Osteoblast (primary cell): ENCODE measurements around the gene CRADD. TPM values are rescaled to one million over a fixed set of nuclear protein-coding genes. Genes with fewer than 3 reads are reported as not detected.
A peak's percentile ranks its signal among the peaks of the same experiment; 100 is the strongest.

ENCODE experiments used
- DNase-seq: peaks from one replicate; pipeline ENCODE4 v3.0.0; 2011; ENCODE audit warnings: low spot score, mixed read lengths; ENCODE audit not compliant: insufficient read length; ENCODE audit errors: missing footprints
- H2AFZ ChIP-seq: 2 replicates; pipeline ENCODE4 v1.6.0; 2011; ENCODE audit warnings: mild to moderate bottlenecking, low read length
- H3K27ac ChIP-seq: 2 replicates; pipeline ENCODE4 v1.5.1; 2011; ENCODE audit warnings: mild to moderate bottlenecking, low read depth, low read length, moderate library complexity
- H3K27me3 ChIP-seq: 2 replicates; pipeline ENCODE4 v1.6.0; 2012; ENCODE audit warnings: mild to moderate bottlenecking, control low read depth, inconsistent platforms, low read length, moderate library complexity; ENCODE audit not compliant: insufficient read depth
- H3K36me3 ChIP-seq: 2 replicates; pipeline ENCODE4 v1.5.1; 2011; ENCODE audit warnings: mild to moderate bottlenecking, low read length, control low read depth, moderate library complexity; ENCODE audit not compliant: insufficient read depth
- H3K4me1 ChIP-seq: 2 replicates; pipeline ENCODE4 v1.5.1; 2011; ENCODE audit warnings: mild to moderate bottlenecking, low read length, control low read depth, moderate library complexity; ENCODE audit not compliant: insufficient read depth
- H3K4me2 ChIP-seq: 2 replicates; pipeline ENCODE4 v1.6.0; 2011; ENCODE audit warnings: mild to moderate bottlenecking, low read length; ENCODE audit not compliant: insufficient read depth
- H3K4me3 ChIP-seq: fragments of 200-600 bp; sonication (generic); 3 replicates; pipeline ENCODE4 v1.5.1; 2012; ENCODE audit warnings: mild to moderate bottlenecking, low read length, inconsistent platforms; ENCODE audit not compliant: insufficient read depth
- H3K79me2 ChIP-seq: 2 replicates; pipeline ENCODE4 v1.6.0; 2012; ENCODE audit warnings: mild to moderate bottlenecking, low read length, control low read depth, inconsistent platforms; ENCODE audit not compliant: insufficient read depth
- H3K9me3 ChIP-seq: 2 replicates; pipeline ENCODE4 v1.5.1; 2011; ENCODE audit warnings: low read depth, low read length, control low read depth
- H4K20me1 ChIP-seq: 2 replicates; pipeline ENCODE4 v1.6.0; 2012; ENCODE audit warnings: mild to moderate bottlenecking, low read length, control low read depth; ENCODE audit not compliant: insufficient read depth
- total RNA-seq: library from RNA; depleted of rRNA; stranded (reverse); fragments of >200 nt; gene quantifications from 2 replicates; pipeline ENCODE4 v1.2.3, GENCODE V29; 2012
- TF ChIP-seq, protein P1 (sequence below): IDR thresholded peaks from 2 replicates; pipeline ENCODE4 v1.5.1; 2011; ENCODE audit warnings: mild to moderate bottlenecking, low read depth, low read length, moderate library complexity; ENCODE audit errors: extremely low read depth

The CRADD gene
- total RNA-seq, 1 donor, result 15.6 TPM

DNA sequence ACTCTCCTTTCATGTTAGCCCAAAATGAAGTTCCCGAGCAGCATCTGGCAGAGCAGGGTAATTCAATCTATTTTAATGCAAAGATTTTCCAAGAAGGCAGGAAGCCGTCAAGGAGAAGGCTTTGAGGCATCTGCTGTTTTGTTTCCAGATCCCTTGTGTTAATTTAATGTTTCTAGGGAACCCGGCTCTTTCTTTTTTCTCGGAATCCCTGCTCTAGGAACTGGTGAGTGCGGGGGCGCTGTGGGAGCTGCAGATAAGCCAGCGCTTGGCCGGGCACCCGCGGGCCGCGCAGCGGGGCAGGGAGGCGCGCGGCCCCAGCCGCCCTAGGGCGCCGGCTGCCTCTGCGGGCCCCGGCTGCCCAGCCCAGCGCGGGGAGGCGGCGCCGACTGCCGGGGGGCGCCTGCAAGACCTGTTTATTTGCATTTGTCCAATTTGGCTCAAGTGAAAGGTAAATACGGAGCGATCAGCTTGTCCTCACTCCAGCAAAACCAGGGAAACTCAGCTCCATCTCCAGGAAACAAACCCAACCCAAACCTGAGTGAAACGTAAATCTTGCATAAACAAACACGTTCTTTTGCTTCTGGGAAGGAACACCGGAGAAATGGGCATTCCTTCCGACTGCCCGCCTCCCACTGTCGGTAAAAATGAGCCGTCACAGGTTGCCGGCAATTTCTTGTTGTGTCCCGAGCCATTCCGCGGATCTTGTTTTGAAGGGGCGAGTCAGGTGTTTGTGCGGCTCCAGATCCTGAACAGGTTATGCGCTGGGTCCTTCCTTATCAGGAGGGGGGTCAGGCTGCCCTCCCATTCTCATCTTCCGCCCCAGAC is 65.1 kb downstream of the CRADD start:
- H3K4me3 ChIP-seq, result peak overlapping the region; percentile 77
- H3K79me2 ChIP-seq, result peaks cover 4% of the 10 kb centered on the region
- no peaks in the 10 kb centered on the region for H4K20me1 ChIP-seq
- peak overlapping the region; percentile 95 for H3K4me2 ChIP-seq
- no peaks in the 10 kb centered on the region for H3K36me3 ChIP-seq
- DNase-seq, result peak; percentile 93
- no peaks in the 10 kb centered on the region for H3K27me3 ChIP-seq
- peak overlapping the region; percentile 73 for H2AFZ ChIP-seq
- peak overlapping the region; percentile 90 for H3K27ac ChIP-seq
- H3K4me1 ChIP-seq, result peaks cover 35% of the 10 kb centered on the region
- H3K9me3 ChIP-seq, result no peaks in the 10 kb centered on the region
- TF ChIP-seq, protein P1, sequence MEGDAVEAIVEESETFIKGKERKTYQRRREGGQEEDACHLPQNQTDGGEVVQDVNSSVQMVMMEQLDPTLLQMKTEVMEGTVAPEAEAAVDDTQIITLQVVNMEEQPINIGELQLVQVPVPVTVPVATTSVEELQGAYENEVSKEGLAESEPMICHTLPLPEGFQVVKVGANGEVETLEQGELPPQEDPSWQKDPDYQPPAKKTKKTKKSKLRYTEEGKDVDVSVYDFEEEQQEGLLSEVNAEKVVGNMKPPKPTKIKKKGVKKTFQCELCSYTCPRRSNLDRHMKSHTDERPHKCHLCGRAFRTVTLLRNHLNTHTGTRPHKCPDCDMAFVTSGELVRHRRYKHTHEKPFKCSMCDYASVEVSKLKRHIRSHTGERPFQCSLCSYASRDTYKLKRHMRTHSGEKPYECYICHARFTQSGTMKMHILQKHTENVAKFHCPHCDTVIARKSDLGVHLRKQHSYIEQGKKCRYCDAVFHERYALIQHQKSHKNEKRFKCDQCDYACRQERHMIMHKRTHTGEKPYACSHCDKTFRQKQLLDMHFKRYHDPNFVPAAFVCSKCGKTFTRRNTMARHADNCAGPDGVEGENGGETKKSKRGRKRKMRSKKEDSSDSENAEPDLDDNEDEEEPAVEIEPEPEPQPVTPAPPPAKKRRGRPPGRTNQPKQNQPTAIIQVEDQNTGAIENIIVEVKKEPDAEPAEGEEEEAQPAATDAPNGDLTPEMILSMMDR, result peak; percentile 33

DNA sequence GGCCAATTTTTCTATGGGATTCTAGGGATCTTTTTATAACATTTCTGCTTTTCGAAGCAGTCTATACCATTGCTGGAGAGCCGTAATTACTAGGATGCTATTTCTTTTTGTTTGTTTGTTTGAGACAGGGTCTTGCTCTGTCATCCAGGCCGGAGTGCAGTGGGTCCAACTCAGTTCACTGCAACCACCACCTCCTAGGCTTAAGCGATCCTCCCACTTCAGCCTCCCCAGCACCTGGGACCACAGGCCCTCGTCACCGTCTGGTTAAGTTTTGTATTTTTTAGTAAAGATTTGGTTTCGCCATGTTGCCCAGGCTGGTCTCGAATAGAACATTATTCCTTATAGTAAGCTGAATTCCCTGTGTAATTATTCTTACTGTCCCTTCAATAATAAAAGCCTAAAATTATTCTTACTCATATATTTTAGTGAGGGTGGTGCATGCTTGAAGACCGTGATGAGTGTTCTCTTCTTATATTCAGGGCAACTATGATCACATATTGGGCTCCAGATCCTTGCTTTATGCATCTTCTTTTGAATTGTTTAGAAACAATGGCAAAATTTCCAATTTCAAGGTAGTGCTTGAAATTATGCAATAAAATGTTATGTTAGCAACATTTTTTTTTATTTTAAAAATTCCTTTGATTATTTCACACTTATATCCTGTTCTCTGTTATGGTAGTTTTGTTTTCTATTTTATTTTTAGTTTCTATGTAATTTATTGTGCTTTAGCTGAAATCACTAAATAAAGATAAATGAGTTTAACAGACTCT is 66.2 kb downstream of the CRADD start:
- no peaks in the 10 kb centered on the region for H3K36me3 ChIP-seq
- peaks cover 27% of the 10 kb centered on the region for H3K4me1 ChIP-seq
- no peaks in the 10 kb centered on the region for H4K20me1 ChIP-seq
- H2AFZ ChIP-seq, result peak overlapping the region; percentile 73
- TF ChIP-seq, protein P1, result no peak
- no peak for DNase-seq
- no peaks in the 10 kb centered on the region for H3K27me3 ChIP-seq
- H3K4me3 ChIP-seq, result peak overlapping the region; percentile 77
- peak overlapping the region; percentile 95 for H3K4me2 ChIP-seq
- H3K9me3 ChIP-seq, result no peaks in the 10 kb centered on the region
- H3K79me2 ChIP-seq, result peaks cover 4% of the 10 kb centered on the region
- peak overlapping the region; percentile 90 for H3K27ac ChIP-seq

DNA sequence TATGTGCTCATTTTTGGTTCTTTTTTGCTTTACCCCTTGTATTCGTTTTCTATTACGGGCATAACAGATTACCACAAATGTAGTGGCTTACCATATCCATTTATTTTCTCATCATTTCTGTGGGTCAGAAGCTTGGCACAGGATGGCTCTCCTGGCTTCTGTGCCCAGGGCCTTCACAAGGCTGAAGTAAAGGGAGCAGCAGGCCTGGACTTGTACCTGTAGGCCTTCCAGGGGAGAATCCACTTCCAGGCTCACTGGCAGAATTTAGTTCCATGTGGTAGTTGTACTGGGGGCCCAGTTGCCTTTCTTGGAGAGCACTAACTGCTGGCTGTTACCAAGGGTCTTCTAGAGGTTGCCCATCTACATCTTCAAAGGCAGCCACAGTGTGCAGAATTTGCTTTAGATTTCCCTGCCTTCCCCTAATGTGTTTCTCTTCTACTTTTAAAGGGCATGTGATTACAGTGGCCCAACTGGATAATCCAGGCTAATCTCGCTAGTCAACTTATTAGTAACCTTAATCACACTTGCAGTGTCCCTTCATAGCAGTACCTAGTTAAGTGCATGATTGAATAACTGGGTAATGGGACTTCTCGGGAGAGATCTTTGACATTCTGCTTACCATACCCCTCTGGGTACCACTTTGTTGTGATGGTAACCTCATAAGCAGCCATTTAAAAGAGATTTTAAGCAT is 67.0 kb downstream of the CRADD start:
- DNase-seq, result no peak
- peaks cover 21% of the 10 kb centered on the region for H3K4me1 ChIP-seq
- TF ChIP-seq, protein P1, result no peak
- peaks cover 4% of the 10 kb centered on the region for H3K79me2 ChIP-seq
- no peaks in the 10 kb centered on the region for H3K9me3 ChIP-seq
- H3K4me2 ChIP-seq, result peak overlapping the region; percentile 95
- H3K27ac ChIP-seq, result no peak overlapping the region
- H3K27me3 ChIP-seq, result no peaks in the 10 kb centered on the region
- no peaks in the 10 kb centered on the region for H4K20me1 ChIP-seq
- H2AFZ ChIP-seq, result peak overlapping the region; percentile 39
- no peak overlapping the region for H3K4me3 ChIP-seq
- H3K36me3 ChIP-seq, result no peaks in the 10 kb centered on the region
